Measurements from ENCODE around the gene TIMP1. TPM values are rescaled to one million over a fixed set of nuclear protein-coding genes. Genes with fewer than 3 reads are reported as not detected.

TIMP1 gene
- total and polyA plus RNA-seq, 2 donors (not counting 1 experiment from before 2014, with no cell fraction given): 8.8 to 12.8 TPM

DNA sequence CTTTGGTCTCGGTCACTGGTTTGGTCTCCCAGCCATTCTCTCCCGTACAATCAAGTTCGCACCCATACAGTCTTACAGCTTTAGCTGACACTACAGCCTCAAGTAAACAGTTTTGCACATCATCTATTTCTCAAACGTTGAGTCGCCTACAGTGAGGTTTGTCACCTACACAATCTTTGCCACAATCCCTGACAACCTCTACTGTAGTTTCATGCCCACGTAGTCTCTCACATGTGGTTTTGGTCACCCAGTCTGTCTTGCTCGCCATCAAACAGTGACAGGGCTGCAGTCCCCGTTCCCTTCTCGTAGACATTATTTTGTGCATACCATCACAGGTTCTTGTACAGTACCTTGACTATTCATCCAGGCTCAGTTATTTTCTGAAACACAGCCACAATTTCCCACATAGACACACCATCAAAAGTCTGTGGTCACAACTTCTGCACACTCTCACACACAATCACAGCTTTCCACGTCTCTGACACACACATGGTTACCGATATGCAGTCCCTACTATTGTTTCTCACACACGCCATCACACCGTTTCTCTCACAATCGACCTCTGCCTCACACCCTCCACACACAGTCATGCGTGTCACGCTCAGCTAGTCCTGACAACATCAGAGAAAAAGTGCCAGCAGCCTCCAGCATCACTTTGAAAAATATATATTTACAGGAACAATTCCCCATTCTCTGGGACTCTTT is 52.8 kb downstream of the TIMP1 start:
- no peak overlapping the region for H3K27ac ChIP-seq (ENCODE audit: low read length in 2 of 2)
- H3K27me3 ChIP-seq (replicated peaks in 1 of 4; ENCODE audit: control extremely low read depth in 1 of 4, control insufficient read depth in 3 of 4, insufficient read depth in 4 of 4, low read length in 3 of 4): no peaks in the 10 kb centered on the region
- ChIA-PET POLR2A (no interaction called here), CTCF (interaction anchor here (1.7 kb wide), 1 partner anchor 9 kb away, joined by 3 read pairs; no protein-coding TSS in a partner anchor)
- Mint-ChIP-seq H3K4me1 (peaks cover 11% of the 10 kb centered on the region), H3K9me3 (ENCODE audit: insufficient read depth) (no peaks in the 10 kb centered on the region), H3K27ac (no peak overlapping the region), H3K4me3 (no peak overlapping the region), H3K27me3 (no peaks in the 10 kb centered on the region)
- no peak overlapping the region for H3K9ac ChIP-seq (ENCODE audit: low read length)
- no peak for DNase-seq
- H3K4me1 ChIP-seq (ENCODE audit: control insufficient read depth in 2 of 2, insufficient read depth in 2 of 2, low read length in 2 of 2): peaks cover 3 to 11% of the 10 kb centered on the region in 2 donors
- no peak for TF ChIP-seq EZH2 (IDR thresholded peaks at IDR 0.05; ENCODE audit: borderline replicate concordance, insufficient read depth, low read depth, low read length, poor library complexity, severe bottlenecking)
- TF ChIP-seq, protein P1, sequence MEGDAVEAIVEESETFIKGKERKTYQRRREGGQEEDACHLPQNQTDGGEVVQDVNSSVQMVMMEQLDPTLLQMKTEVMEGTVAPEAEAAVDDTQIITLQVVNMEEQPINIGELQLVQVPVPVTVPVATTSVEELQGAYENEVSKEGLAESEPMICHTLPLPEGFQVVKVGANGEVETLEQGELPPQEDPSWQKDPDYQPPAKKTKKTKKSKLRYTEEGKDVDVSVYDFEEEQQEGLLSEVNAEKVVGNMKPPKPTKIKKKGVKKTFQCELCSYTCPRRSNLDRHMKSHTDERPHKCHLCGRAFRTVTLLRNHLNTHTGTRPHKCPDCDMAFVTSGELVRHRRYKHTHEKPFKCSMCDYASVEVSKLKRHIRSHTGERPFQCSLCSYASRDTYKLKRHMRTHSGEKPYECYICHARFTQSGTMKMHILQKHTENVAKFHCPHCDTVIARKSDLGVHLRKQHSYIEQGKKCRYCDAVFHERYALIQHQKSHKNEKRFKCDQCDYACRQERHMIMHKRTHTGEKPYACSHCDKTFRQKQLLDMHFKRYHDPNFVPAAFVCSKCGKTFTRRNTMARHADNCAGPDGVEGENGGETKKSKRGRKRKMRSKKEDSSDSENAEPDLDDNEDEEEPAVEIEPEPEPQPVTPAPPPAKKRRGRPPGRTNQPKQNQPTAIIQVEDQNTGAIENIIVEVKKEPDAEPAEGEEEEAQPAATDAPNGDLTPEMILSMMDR (IDR thresholded peaks at IDR 0.05): no peak
- WGBS (ENCODE audit: insufficient coverage): 90% methylated on average over 8 of the region's 16 CpGs
- peaks cover 3 to 21% of the 10 kb centered on the region in 2 experiments for H3K36me3 ChIP-seq (replicated peaks in 1 of 2; ENCODE audit: control extremely low read depth in 1 of 2, control insufficient read depth in 1 of 2, extremely low read depth in 1 of 2, insufficient read depth in 2 of 2, low read length in 1 of 2)
- no peak overlapping the region for H3K4me2 ChIP-seq (replicated peaks; ENCODE audit: low read depth, low read length, poor library complexity, severe bottlenecking)
- ATAC-seq (ENCODE audit: low read depth): no peak
- H2AFZ ChIP-seq (ENCODE audit: insufficient read depth, low read depth, low read length, poor library complexity, severe bottlenecking): no peak overlapping the region
- H3K9me3 ChIP-seq (ENCODE audit: control extremely low read depth in 1 of 3, control insufficient read depth in 2 of 3, insufficient read depth in 1 of 3, low read length in 2 of 3): no peaks in the 10 kb centered on the region
- no peaks in the 10 kb centered on the region for H4K20me1 ChIP-seq (ENCODE audit: control insufficient read depth, insufficient read depth, low read length, poor library complexity, severe bottlenecking)
- H3K4me3 ChIP-seq (ENCODE audit: control extremely low read depth in 1 of 5, extremely low read depth in 1 of 5, insufficient read depth in 1 of 5, low read depth in 2 of 5, low read length in 4 of 5): no peak overlapping the region
- intact Hi-C loops (cut with micrococcal nuclease): no loop called here
- no peaks in the 10 kb centered on the region for H3K79me2 ChIP-seq (ENCODE audit: control insufficient read depth, insufficient read depth, low read length)

Small RNA genes lying within 50 kb of the gene (small RNA-seq; reads per million reads assigned to genes)
- gene MIR4769 (ENCODE audit: insufficient read length, low read depth, low replicate concordance): not detected

Other genes starting within 250 kb of the TIMP1 start
- 0.99 and 1.1 TPM in 2 replicates for gene ZNF157, start 211.9 kb upstream of the TIMP1 start, total RNA-seq
- 0.28 and 0.52 TPM in 2 replicates for gene ZNF157, start 211.9 kb upstream of the TIMP1 start, polyA plus RNA-seq
- gene ZNF41, start 99.2 kb upstream of the TIMP1 start, total RNA-seq: 17.4 and 18.9 TPM in 2 replicates
- gene ZNF41, start 99.2 kb upstream of the TIMP1 start, polyA plus RNA-seq: 5.5 and 5.7 TPM in 2 replicates
- 103 and 127 TPM in 2 replicates for gene ARAF, start 21.2 kb upstream of the TIMP1 start, total RNA-seq
- gene ARAF, start 21.2 kb upstream of the TIMP1 start, polyA plus RNA-seq: 97.9 and 116 TPM in 2 replicates
- gene SYN1, start 37.4 kb downstream of the TIMP1 start, total RNA-seq: not detected in 2 replicates
- gene SYN1, start 37.4 kb downstream of the TIMP1 start, polyA plus RNA-seq: not detected in 2 replicates
- 0.59 and 2.0 TPM in 2 replicates for gene CFP, start 47.5 kb downstream of the TIMP1 start, total RNA-seq
- 3.0 and 3.8 TPM in 2 replicates for gene CFP, start 47.5 kb downstream of the TIMP1 start, polyA plus RNA-seq
- gene ELK1, start 68.1 kb downstream of the TIMP1 start, total RNA-seq: 20.8 and 22.7 TPM in 2 replicates
- 14.2 and 18.4 TPM in 2 replicates for gene ELK1, start 68.1 kb downstream of the TIMP1 start, polyA plus RNA-seq
- 177 and 183 TPM in 2 replicates for gene UXT, start 76.7 kb downstream of the TIMP1 start, total RNA-seq
- 169 and 238 TPM in 2 replicates for gene UXT, start 76.7 kb downstream of the TIMP1 start, polyA plus RNA-seq